ENCODE measurements around the gene FAM76B. TPM values are rescaled to one million over a fixed set of nuclear protein-coding genes. Genes with fewer than 3 reads are reported as not detected.
A peak's percentile ranks its signal among the peaks of the same experiment; 100 is the strongest.

FAM76B gene
- polyA plus RNA-seq, 1 donor (not counting 4 experiments of a cell fraction or from before 2014, with no cell fraction given): 17.4 TPM

- Histone ChIP-seq H3K4me1 (ENCODE audit: control insufficient read depth, extremely low read depth, insufficient read depth, low read length) (no peaks in the 10 kb centered on the region), H3K9ac (ENCODE audit: control insufficient read depth, extremely low read depth, insufficient read depth, low read length) (no peak overlapping the region), H3K27ac (ENCODE audit: control insufficient read depth, insufficient read depth, low read length) (no peak overlapping the region), H3K4me2 (ENCODE audit: control insufficient read depth, extremely low read depth, insufficient read depth, low read depth, low read length) (no peak overlapping the region), H3K79me2 (ENCODE audit: control insufficient read depth, insufficient read depth, low read length) (no peaks in the 10 kb centered on the region), H4K20me1 (ENCODE audit: control insufficient read depth, extremely low read depth, insufficient read depth, low read length) (no peaks in the 10 kb centered on the region), H3K27me3 (ENCODE audit: control insufficient read depth, extremely low read depth, insufficient read depth, low read length) (no peaks in the 10 kb centered on the region), H3K9me3 (ENCODE audit: control insufficient read depth, low read depth, low read length) (no peaks in the 10 kb centered on the region), H3K36me3 (ENCODE audit: control insufficient read depth in 2 of 2, extremely low read depth in 1 of 2, insufficient read depth in 2 of 2, low read length in 2 of 2) (no peaks in the 10 kb centered on the region), H2AFZ (ENCODE audit: control insufficient read depth, low read length) (no peak overlapping the region), H3K4me3 (ENCODE audit: control insufficient read depth in 2 of 3, extremely low read depth in 1 of 3, insufficient read depth in 2 of 3, low read depth in 1 of 3, low read length in 3 of 3) (no peak overlapping the region), H3K9me1 (ENCODE audit: control insufficient read depth, extremely low read depth, insufficient read depth, low read length) (no peaks in the 10 kb centered on the region)
- DNase-seq (ENCODE audit: low read depth, low spot score): no peak
- dilution Hi-C loops (cut with MboI; ENCODE audit: extremely low pct_ligation_motif_present, low sequenced_read_pairs): no loop called here
- TF ChIP-seq CTCF (optimal IDR thresholded peaks at IDR 0.05 in 1 of 3, IDR thresholded peaks at IDR 0.05 in 1 of 3, conservative IDR thresholded peaks at IDR 0.05 in 1 of 3; ENCODE audit: extremely low read depth in 1 of 3, insufficient read depth in 2 of 3, low read length in 3 of 3): peak in 1 of 3 experiments; percentile 16
- no peak for TF ChIP-seq EZH2 (IDR thresholded peaks at IDR 0.05; ENCODE audit: low read length)
- no peak for FAIRE-seq
Measured at GRCh38 chr11:95739108-95739938, 50.3 kb downstream of the FAM76B start.

- Histone ChIP-seq H3K27ac (ENCODE audit: control insufficient read depth, insufficient read depth, low read length) (no peak overlapping the region), H3K79me2 (ENCODE audit: control insufficient read depth, insufficient read depth, low read length) (no peaks in the 10 kb centered on the region), H2AFZ (ENCODE audit: control insufficient read depth, low read length) (peak overlapping the region; percentile 16), H3K36me3 (ENCODE audit: control insufficient read depth in 2 of 2, extremely low read depth in 1 of 2, insufficient read depth in 2 of 2, low read length in 2 of 2) (no peaks in the 10 kb centered on the region), H3K4me3 (ENCODE audit: control insufficient read depth in 2 of 3, extremely low read depth in 1 of 3, insufficient read depth in 2 of 3, low read depth in 1 of 3, low read length in 3 of 3) (no peak overlapping the region), H3K9me1 (ENCODE audit: control insufficient read depth, extremely low read depth, insufficient read depth, low read length) (no peaks in the 10 kb centered on the region), H3K9me3 (ENCODE audit: control insufficient read depth, low read depth, low read length) (no peaks in the 10 kb centered on the region), H3K4me2 (ENCODE audit: control insufficient read depth, extremely low read depth, insufficient read depth, low read depth, low read length) (no peak overlapping the region), H3K9ac (ENCODE audit: control insufficient read depth, extremely low read depth, insufficient read depth, low read length) (no peak overlapping the region), H3K27me3 (ENCODE audit: control insufficient read depth, extremely low read depth, insufficient read depth, low read length) (no peaks in the 10 kb centered on the region), H3K4me1 (ENCODE audit: control insufficient read depth, extremely low read depth, insufficient read depth, low read length) (no peaks in the 10 kb centered on the region), H4K20me1 (ENCODE audit: control insufficient read depth, extremely low read depth, insufficient read depth, low read length) (no peaks in the 10 kb centered on the region)
- DNase-seq (ENCODE audit: low read depth, low spot score) (no peak), FAIRE-seq (no peak)
- dilution Hi-C loops (cut with MboI; ENCODE audit: extremely low pct_ligation_motif_present, low sequenced_read_pairs): no loop called here
- no peak for TF ChIP-seq EZH2 (IDR thresholded peaks at IDR 0.05; ENCODE audit: low read length)
Measured at GRCh38 chr11:95736809-95737208, 52.8 kb downstream of the FAM76B start.

All from keratinocyte (primary cell).